CD4-positive, alpha-beta T cell treated with Interleukin-17A for 4 hours (primary cell): ENCODE data around the gene YKT6.
"Not testable (repeated sequence)": the region's sequence is repeated elsewhere in the genome, so short reads cannot be mapped to it uniquely, and the experiment has no call there.

Experiments used
- DNase-seq: peaks from one replicate; pipeline ENCODE4 v3.0.0-alpha.2; 2020; ENCODE audit warnings: mixed read lengths

YKT6 gene

DNA sequence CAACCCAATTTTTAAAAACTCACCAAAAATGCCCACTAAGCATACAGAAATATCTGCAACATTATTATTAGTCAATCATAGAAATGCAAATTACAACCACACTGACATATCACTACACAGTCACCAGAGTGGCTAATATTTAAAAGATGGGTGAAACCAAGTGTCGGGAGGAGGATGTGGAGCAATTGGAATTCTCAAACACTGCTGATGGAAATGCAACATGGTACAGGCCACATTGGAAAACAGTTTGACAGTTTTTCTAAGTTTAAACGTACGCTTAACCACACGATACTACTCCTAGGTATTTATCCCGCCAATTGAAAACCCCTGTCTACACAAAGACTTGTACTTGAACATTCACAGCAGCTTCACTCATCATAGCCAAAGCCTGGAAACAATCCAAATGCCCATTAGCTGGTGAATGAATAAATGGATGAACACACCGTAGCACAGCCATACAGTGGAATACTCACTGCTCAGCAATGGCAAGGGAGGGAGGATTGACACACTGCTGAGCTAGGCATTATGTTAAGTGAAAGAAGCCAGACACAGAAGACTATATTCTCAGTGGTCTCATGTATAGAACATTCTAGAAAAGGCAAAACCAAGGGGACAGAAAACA, 27.9 kb upstream of the YKT6 start:
- DNase-seq = no peak

DNA sequence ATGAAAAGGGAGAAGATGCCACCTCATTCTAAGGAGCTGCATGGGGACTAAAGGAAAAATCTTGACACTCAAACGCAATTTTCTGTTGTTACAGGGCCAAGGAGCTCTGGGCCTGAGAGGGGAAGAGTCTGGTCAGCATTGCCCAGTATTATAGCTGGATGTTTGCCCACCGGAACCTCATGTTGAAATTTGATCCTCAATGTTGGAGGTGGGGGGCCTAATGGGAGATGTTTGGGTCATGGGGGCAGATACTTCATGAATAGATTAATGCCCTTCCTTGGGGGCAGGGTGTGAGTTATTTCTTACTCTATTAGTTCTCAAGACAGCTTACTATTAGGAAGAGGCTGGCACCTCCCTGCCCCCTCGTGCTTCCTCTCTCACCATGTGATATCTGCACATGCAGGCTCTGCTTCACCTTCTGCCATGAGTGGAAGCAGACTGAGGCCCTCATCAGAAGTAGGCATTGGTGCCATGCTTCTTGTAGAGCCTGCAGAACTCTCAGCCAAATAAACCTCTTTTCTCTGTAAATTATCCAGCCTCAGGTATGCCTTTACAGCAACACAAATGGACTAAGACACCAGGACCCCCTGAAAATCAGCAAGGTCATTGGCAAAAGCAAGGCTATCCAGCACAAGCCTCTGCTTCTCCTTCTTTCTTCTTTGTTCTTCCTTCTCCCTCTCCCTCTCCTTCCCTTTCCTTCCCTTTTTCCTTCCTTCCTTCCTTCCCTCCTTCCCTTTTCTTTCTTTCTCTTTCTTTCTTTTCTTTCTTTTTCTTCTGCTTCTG, 26.7 kb upstream of the YKT6 start:
- no peak for DNase-seq

DNA sequence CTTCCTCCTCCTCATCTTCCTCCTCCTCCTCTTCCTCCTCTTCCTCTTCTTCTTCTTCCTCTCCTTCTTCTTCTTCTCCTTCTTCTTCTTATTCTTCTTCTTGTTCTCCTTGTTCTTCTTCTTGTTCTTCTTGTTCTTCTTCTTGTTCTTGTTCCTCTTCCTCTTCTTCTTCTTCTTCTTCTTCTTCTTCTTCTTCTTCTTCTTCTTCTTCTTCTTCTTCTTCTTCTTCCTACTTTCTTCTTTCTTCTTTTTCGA, 26.2 kb upstream of the YKT6 start:
- DNase-seq = not testable (repeated sequence)

DNA sequence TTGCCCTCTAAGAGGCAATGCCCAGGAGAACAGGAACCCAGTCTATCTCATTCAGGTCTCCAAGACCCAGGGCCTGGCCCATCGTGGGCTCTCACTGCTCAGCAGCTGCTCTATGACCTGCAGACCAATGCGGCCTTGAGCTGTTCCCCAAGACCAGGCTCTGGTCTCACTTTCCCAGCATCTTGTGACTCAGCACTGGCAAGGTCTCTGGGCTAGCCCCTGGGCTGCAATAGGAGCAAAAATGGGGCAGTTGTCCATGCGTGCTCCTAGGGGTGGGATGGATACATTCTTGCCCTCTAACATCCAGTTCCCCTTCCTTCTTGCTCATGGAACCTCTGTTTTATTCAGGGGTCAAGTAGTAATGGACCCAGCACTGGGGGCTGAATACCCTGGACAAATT, 25.0 kb upstream of the YKT6 start:
- no peak for DNase-seq

DNA sequence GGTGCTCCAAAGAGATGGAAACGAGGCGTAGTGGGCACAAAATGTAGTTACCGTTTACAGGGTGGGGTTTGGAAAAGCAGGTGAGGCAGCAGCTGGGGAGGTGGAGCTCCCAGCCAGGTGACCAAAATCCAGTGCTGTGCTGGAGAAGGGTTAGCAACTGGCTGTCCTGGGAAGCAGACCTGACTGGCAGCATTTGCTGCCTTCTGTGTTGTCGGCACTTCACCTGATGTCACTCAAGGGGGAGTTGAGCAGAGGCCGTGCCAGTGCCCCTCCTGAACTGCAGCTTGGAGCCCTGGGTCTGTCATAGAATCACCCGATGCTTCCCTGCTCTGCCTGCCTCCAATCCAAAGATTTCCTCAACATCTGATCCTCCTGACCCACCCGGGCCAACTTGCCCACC, 24.3 kb upstream of the YKT6 start:
- DNase-seq = no peak

DNA sequence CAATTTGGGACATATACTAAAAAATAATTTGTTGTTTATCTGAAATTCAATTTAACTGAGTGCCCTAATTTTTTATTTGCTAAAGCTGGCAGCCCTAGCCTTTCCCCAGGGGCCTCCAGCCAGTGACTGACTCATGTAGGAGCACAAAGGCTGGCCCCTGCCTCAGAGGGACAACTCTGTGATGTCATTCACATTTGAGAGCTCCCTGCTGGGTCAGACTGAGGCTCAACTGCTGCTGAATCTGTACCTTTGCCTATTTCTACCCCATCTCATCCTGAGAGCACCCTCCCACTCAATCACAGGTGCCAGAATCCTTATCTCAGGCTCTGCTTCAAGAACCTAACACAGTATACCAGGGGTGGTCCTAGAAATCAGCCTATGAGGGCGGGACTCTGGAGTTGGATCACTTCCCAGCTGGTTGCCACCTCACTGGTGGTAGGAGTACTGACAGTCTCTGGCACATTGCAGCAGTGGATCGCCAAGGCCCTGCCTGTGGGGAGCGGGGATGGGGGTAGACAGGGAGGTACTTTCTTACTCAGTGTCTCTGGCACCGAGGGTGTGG, 23.1 kb upstream of the YKT6 start:
- no peak for DNase-seq

DNA sequence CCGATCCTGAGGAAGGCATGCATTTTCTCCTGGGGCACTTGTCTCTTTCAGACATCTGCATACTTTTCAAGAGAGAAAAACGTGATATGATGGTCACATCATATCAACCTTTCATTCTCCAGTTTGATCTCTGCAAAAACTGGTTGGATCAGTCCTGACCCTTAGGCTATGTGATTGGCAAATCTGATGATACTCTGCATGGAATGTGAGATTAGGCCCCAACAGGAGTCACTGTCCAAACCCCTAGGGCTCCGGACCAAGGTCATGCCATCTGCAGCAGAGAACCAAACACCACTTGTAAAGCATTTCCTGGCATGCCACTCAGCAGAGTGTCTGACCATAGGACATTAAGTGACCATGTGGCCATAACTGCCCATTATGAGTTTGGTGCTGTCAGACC, 20.1 kb upstream of the YKT6 start:
- DNase-seq = no peak

DNA sequence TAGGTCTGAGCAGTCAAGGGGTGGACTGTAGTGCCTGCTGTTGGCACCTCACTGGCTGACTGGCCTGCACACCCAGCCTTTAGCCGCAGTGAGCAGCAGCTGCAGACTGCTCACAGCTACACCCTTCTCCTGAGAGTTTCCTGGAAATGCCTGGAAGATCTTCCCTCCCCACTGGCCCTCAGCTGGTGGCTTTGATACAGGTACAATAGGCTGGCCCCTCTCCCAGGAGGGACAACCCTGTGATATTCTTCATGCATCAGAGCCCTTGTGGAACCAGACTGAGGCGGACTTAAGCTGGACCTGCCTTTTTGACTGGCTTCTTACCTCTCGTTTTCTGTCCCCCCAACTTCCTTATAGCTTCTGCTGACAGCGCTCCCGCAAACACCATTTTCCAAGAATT, 18.0 kb upstream of the YKT6 start:
- DNase-seq = no peak

DNA sequence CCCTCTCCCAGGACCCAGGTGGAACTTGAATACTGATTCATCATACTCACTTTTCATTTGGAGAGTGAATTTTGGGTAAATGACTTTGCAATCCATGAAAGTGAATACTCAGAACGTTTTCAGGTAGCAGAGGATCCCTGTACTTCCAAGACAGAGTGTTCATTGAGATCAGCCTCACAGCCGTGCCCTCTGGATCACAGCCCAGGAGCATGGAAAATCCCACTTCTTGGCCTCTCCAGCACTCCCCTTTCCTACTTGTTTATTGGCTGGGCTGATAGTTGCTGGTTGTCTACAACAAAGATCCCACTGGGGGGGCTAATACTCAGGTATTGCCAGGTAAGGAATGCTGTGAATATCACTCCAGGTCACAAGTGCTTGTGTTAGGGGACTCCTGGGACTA, 17.4 kb upstream of the YKT6 start:
- DNase-seq = no peak

DNA sequence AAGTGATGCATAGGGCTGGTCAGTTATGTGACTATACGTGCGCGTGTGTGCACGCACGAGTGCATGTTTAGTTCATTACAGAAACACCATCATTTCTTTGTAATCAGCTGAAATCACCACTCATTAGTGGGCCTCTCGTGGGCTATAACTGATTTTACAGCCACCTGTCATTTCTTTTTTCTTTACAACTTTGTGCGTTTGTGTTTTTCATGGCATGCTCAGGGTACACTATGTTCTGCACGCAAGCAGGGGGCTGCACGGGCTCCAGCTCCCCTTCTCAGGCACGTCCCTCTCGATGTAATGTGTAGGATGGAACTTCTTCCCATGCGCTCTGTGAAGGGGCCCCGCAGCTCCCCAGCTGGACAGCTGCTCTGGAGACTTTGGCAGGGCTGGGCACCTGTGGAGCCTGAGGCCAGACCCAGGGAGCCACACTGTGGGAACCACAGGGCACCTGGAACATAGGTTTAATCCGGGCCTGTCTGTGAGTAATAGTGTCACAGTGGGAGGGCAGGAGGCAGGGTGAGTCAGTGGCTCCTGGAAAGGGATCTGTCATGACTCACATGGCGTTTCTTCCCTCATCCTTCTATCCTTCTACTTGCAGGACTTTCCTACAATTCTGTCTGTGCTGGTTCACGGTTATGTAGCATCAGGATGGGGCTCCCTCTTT, 16.4 kb upstream of the YKT6 start:
- DNase-seq = no peak

DNA sequence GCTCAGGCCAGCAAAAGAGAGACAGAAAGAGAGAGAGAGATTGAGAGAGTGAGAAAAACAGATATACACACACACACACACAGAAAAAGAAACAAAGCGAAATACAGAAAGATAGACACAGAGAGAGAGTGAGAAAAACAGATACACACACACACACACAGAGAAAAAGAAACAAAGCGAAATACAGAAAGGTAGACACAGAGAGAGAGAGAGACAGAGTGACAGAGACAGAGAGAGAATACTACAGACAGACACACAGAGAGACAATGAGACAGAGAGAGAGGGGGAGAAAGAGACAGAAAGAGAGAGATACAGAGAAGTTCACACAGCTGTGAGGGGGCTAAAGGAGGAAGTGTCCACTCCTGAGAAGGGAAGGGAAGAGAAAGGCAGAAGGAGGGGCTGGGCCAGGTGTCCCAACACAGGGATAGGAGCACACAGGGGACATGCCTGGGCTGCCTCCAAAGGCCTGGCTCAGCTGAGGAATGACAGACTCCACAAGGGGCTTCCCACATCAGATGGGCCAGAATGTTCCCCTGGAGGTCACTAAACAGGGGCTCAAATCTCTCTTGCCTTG, 15.8 kb upstream of the YKT6 start:
- no peak for DNase-seq

DNA sequence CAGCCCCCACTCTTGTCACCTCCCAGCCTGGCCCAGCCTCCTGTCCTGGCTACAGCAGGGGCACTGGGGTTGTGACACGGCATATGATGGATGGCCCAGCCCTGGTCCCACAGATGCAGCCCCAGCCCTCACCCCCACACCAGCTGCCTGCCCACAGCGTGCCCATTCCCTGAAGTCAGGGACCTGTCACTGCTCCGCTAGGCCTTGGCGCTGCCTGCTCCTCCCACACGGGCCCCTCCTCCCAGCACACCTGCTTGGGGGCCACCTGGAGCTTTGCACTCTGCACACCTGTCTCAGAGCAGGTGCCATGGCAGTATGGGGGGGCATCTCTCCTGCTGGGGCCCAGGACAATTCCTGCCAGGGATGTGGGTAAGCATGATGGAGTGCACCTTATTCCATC, 15.0 kb upstream of the YKT6 start:
- DNase-seq = no peak

DNA sequence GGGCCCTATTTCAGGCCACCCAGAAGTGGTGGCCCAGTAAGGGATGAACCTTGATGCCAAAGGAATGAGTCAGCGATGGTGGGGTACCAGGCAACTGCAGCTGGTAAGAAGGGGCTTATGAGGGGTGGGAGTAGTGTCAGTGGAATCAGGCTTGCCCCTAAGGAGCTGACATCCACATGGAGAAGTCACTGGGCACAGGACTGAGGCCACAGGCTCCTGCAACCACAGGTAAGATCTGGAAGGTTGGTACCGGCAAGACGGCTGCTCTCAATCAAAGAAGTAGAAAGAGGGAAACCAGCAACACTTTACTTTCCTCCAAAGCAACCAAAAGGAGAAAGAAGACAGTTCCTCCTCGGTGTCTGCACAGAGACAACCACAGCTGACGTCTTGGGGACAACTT, 14.0 kb upstream of the YKT6 start:
- DNase-seq = no peak

DNA sequence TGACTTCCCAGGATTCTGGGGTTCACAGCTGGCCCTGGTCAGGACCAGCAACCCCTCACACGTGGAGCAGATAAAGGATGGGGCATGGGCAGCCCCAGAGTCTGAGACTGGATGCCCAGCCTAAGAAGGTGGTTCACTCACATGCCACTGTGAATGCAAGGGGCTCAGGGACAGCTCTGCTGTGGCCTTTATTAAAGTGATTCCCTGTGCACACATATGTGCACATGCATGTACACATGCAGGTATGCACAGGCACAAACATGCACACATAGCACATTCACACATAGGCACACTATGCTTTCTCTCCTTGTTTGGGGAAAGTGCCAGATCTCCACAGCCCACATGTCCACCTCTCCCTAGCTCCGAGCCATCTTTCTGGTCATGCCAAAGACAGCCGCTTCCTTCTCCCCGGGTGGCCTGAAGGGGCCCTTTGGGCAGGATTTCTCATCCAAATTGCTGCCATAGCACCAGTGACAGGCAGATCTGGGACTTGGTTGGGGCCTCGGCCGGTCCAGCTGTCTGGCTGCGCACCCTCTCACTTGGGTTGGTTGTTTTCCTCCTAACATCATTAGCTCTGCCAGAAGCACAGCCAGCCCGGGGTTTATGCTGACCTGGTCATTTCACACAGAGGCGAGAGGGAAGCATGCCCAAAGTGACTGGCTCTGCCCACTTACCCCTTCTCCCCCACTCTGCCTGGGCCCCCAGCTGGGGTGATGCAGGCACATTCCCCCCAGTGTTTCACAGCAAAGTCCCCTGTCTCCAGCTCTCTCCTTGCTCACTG, 13.0 kb upstream of the YKT6 start:
- DNase-seq = no peak

DNA sequence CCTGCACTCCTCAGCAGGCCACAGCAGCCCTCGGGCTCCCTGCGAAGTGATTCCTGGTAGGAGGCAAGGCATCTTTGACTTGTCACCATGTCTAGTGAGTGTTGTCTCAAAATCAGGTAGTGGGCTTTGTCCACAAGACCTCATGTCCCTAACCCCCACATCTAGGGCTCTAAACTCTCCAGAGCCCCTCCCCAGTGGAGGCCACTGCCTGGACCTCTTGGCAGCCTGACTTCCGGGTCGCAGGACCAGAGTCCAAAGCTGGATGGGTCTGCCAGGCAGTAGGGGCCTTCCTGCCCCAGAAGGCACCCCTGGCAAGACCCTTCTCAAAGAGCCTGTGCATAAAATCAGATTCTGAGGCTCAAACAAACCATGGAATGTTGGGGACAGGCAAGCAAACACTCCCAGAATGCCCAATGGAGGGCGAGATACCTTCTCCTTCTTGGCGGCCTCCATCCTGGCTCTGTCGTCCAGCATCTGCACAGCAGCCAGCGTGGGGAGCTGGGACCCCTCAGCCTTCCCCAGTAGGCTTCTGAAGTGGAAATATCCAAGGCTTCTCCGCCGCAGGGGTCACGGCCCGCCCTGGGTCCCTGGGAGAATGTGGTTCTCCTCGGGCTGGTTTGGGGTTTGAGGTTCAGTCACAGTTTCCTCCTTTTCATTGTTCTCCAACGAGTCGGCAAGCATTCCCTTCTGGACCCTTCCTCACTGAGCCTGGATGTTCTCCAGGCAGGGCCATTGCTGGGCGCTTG, 12.1 kb upstream of the YKT6 start:
- DNase-seq = no peak

DNA sequence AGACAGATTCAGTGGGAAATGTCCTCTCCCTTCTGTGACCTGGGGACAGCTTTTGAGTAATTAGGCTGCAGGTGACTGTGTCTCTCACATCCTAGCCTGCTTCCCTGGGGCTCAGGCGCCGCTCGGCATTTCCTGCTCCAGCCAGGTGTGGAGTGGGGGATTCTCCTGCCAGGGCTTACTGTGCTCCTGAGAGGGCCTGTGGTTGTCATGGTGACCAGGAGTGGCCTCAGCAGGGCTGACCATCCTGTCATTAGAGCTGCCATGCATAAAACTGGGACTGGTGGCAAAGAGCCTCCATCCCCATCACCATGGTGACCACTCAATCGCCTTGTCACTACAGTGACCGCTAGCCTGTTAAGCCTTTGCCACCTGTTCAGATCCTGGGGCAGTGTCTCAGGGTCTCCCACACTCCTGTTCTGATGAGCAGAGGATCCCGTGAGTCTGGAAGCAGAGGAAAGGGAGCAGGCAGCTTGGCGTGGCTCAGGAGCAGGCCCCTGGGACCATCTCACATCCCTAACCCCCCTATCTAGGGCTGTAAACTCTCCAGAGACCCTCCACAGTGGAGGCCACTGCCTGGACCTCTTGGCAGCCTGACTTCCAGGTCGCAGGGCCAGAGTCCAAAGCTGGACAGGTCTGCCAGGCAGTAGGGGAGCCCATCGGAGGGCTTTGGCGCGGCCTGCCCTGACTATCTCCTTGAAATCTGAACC, 11.3 kb upstream of the YKT6 start, which contains the start of gene GCK:
Gene GCK, minus strand, starts transcription at position 154 of the 707 bp plus-strand sequence. CDS start 486 bp downstream, outside the sequence.
- no peak for DNase-seq

DNA sequence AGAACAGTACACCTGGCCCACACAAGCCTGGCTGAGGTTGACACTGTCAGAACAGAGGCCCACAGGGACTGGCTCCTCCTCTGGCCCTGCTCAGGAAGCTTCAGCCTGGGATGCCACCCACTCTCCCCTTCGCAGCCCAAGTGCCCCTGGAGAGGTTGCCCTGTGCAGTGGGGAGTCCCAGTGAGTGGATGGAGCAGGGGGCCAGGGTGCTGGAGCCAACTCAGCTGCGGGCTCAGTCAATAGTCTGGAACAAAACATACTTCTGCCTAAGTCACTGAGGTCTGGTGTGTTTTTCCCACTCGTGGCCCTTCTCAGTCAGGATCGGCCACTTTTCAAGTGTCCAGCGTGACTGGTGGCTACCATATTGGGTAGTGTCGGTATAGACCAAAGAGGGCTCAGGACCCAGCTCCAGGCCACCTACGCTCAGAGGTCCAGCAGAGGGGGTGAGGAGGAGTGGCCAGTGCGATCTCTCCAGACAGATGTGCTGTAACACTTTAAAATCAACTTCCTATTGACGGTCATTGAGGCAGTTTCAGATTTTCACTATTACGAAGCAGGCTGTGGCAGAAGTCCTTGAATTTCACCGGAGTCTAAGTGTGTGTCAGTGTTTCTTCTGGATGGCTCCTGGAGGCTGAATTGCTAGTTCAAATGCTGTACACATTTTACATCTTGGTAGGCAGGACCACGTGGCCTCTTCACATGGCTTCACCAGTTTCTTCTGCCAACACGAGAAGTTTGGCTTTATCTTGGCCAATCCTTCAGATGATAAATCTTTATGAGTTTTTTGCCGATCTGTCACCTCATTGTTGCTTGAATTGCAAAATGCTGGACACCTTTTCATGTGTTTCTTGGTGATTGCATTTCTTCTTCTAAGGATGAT, 10.5 kb upstream of the YKT6 start:
- no peak for DNase-seq

DNA sequence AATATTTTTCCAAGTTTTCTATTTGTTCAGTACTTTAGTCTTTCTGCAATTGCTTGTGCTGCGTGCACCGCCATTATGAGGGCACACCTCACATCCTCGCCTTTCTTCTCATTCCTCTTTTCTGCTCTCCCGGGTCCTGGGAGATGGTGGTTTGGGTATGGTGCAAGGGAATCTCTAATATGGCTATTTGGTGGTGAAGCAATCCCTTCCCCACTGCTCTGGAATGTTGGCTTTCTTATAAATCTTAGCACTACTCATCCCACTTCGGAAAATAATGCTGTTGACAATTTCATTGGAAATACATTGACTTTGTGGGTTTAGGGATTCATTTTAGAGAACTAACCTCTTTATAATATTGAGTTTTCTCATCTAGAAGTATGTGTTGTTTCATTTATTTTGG, 9.6 kb upstream of the YKT6 start:
- DNase-seq = no peak

DNA sequence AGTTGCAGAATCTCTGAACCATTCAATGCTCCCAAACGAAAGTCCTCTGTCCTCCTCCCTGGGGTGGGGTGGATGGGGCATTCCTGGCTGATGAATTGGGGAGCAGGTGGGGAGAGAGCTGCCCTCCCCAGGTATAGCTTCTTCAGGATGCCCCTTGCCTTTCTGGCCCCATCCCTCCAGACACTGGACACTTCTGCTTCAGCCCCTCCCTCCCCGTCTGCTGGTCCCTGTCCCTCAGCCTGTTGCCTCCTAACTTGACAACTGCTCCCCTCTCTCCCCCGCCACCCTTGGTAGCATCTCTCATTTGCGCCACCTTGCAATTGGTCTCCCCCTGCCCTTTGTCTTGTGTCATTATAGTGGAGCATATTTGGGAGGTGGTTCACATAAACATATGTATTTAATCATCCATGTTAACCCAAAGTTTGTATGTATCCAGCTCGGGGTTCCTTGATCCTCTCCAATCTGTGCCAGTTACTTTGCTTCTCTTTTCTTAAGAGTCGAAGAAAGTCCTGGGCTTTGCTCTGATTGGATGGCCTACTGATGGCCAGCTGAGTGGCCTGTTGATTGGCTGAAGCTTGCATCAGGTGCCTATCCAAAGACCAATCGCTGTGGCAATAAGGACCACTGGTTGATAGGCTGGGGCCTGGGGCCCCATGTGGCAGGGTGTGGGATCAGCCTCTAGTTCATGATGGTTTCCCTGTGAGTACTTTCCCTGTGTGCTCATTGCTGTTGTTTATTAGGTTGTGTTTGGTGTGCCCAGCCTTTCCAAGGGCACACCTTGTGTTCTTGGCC, 7.6 kb upstream of the YKT6 start:
- DNase-seq = no peak

DNA sequence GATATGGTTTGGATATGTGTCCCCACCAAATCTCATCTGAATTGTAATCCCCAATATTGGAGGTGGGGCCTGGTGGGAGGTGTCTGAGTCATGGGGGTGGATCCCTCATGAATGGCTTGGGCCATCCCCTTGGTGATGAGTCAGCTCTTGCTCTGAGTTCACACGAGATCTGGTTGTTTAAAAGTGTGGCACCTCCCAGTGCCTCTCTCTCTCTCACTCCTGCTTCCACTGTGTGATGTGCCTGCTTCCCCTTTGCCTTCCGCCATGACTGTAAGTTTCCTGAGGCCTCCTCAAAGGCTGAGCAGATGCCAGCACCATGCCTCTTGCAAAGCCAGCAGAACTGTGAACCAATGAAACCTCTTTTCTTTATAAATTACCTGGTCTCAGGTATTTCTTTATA, 6.7 kb upstream of the YKT6 start:
- peak; percentile 7 for DNase-seq
